Measurements from ENCODE around the gene PCDHA10.

GRCh38 chr5:140882591-140882899 lies 26.8 kb downstream of the PCDHA10 start:
- TF ChIP-seq CTCF (IDR thresholded peaks at IDR 0.05; ENCODE audit: low read depth, low read length) (no peak), EZH2phosphoT487 (IDR thresholded peaks at IDR 0.05; ENCODE audit: low read depth) (no peak)

Data from OCI-LY3 (cell line).